Stimulated activated CD4-positive, alpha-beta T cell treated with anti-CD3 and anti-CD28 coated beads, Interleukin-15, amount 100 ng/mL, for 1 hour (primary cell): ENCODE results near the gene TFAP2D.

ENCODE experiments used
- DNase-seq, 2 donors: peaks; one replicate each; pipeline ENCODE4 v3.0.0-alpha.2; 2020; ENCODE audit warnings: low read depth in 1 of 2, low spot score in 1 of 2

The TFAP2D gene

GRCh38 chr6:50713226-50713625 is at the start of gene TFAP2D:
TFAP2D (plus strand) TSS chr6:50713526; CDS start chr6:50714056, 530 bp downstream.
- DNase-seq = no peak

- no peak for DNase-seq
These were observed 49.5 kb upstream of the TFAP2D start for GRCh38 chr6:50663806-50664205.

GRCh38 chr6:50666089-50666488 is 47.2 kb upstream of the TFAP2D start:
- DNase-seq = no peak

- no peak for DNase-seq
These were observed 32.0 kb upstream of the TFAP2D start for GRCh38 chr6:50681213-50681824.

- DNase-seq = no peak
These were observed 24.1 kb upstream of the TFAP2D start for GRCh38 chr6:50689210-50689609.

- no peak for DNase-seq
These were observed 21.4 kb upstream of the TFAP2D start for GRCh38 chr6:50691814-50692495.

- no peak for DNase-seq
These were observed 14.8 kb upstream of the TFAP2D start for GRCh38 chr6:50698546-50698945.

GRCh38 chr6:50699051-50699775 is 14.1 kb upstream of the TFAP2D start:
- no peak for DNase-seq

GRCh38 chr6:50706575-50706974 is 6.8 kb upstream of the TFAP2D start:
- DNase-seq = no peak

GRCh38 chr6:50707191-50707590 is 6.1 kb upstream of the TFAP2D start:
- DNase-seq = no peak

- no peak for DNase-seq
These were observed 5.5 kb upstream of the TFAP2D start for GRCh38 chr6:50707652-50708300.

- DNase-seq = no peak
These were observed 4.5 kb upstream of the TFAP2D start for GRCh38 chr6:50708664-50709365.

- no peak for DNase-seq
These were observed 4.0 kb upstream of the TFAP2D start for GRCh38 chr6:50709366-50709734.

- DNase-seq = no peak
These were observed 1.6 kb upstream of the TFAP2D start for GRCh38 chr6:50711686-50712085.

- DNase-seq = no peak
These were observed 1.0 kb upstream of the TFAP2D start for GRCh38 chr6:50712291-50712690.

GRCh38 chr6:50713977-50714486 is 706 bp downstream of the TFAP2D start:
- DNase-seq = no peak

- DNase-seq = no peak
These were observed 1.4 kb downstream of the TFAP2D start for GRCh38 chr6:50714487-50715379.

GRCh38 chr6:50716899-50717509 is 3.7 kb downstream of the TFAP2D start:
- DNase-seq = no peak

- no peak for DNase-seq
These were observed 4.6 kb downstream of the TFAP2D start for GRCh38 chr6:50717734-50718457.
